ENCODE results near the gene RMDN2. TPM values are rescaled to one million over a fixed set of nuclear protein-coding genes. Genes with fewer than 3 reads are reported as not detected.

RMDN2 gene
- polyA plus RNA-seq, 1 donor (not counting 4 experiments of a cell fraction or from before 2014, with no cell fraction given): 9.3 TPM

- no peak overlapping the region for H3K4me2 ChIP-seq (ENCODE audit: control insufficient read depth, extremely low read depth, insufficient read depth, low read depth, low read length)
- no peak overlapping the region for H3K4me3 ChIP-seq (ENCODE audit: control insufficient read depth in 2 of 3, extremely low read depth in 1 of 3, insufficient read depth in 2 of 3, low read depth in 1 of 3, low read length in 3 of 3)
- no peak for FAIRE-seq
- no peak overlapping the region for H3K9ac ChIP-seq (ENCODE audit: control insufficient read depth, extremely low read depth, insufficient read depth, low read length)
- no peak overlapping the region for H2AFZ ChIP-seq (ENCODE audit: control insufficient read depth, low read length)
- no peaks in the 10 kb centered on the region for H4K20me1 ChIP-seq (ENCODE audit: control insufficient read depth, extremely low read depth, insufficient read depth, low read length)
- no peaks in the 10 kb centered on the region for H3K79me2 ChIP-seq (ENCODE audit: control insufficient read depth, insufficient read depth, low read length)
- dilution Hi-C loops (cut with MboI; ENCODE audit: extremely low pct_ligation_motif_present, low sequenced_read_pairs): no loop called here
- no peaks in the 10 kb centered on the region for H3K9me1 ChIP-seq (ENCODE audit: control insufficient read depth, extremely low read depth, insufficient read depth, low read length)
- H3K27me3 ChIP-seq (ENCODE audit: control insufficient read depth, extremely low read depth, insufficient read depth, low read length): no peaks in the 10 kb centered on the region
- H3K4me1 ChIP-seq (ENCODE audit: control insufficient read depth, extremely low read depth, insufficient read depth, low read length): peaks cover 3% of the 10 kb centered on the region
- DNase-seq (ENCODE audit: low read depth, low spot score): no peak
- H3K27ac ChIP-seq (ENCODE audit: control insufficient read depth, insufficient read depth, low read length): no peak overlapping the region
- no peaks in the 10 kb centered on the region for H3K9me3 ChIP-seq (ENCODE audit: control insufficient read depth, low read depth, low read length)
- no peak for TF ChIP-seq CTCF (optimal IDR thresholded peaks at IDR 0.05 in 1 of 3, IDR thresholded peaks at IDR 0.05 in 1 of 3, conservative IDR thresholded peaks at IDR 0.05 in 1 of 3; ENCODE audit: extremely low read depth in 1 of 3, insufficient read depth in 2 of 3, low read length in 3 of 3)
- no peak for TF ChIP-seq EZH2 (IDR thresholded peaks at IDR 0.05; ENCODE audit: low read length)
- no peaks in the 10 kb centered on the region for H3K36me3 ChIP-seq (ENCODE audit: control insufficient read depth in 2 of 2, extremely low read depth in 1 of 2, insufficient read depth in 2 of 2, low read length in 2 of 2)
Measured at GRCh38 chr2:37902991-37903390, 22.1 kb upstream of the RMDN2 start.

- Histone ChIP-seq H3K27ac (ENCODE audit: control insufficient read depth, insufficient read depth, low read length) (no peak overlapping the region), H3K4me2 (ENCODE audit: control insufficient read depth, extremely low read depth, insufficient read depth, low read depth, low read length) (no peak overlapping the region), H3K9me3 (ENCODE audit: control insufficient read depth, low read depth, low read length) (no peaks in the 10 kb centered on the region), H3K27me3 (ENCODE audit: control insufficient read depth, extremely low read depth, insufficient read depth, low read length) (no peaks in the 10 kb centered on the region), H3K36me3 (ENCODE audit: control insufficient read depth in 2 of 2, extremely low read depth in 1 of 2, insufficient read depth in 2 of 2, low read length in 2 of 2) (no peaks in the 10 kb centered on the region), H3K79me2 (ENCODE audit: control insufficient read depth, insufficient read depth, low read length) (no peaks in the 10 kb centered on the region), H3K9ac (ENCODE audit: control insufficient read depth, extremely low read depth, insufficient read depth, low read length) (no peak overlapping the region), H2AFZ (ENCODE audit: control insufficient read depth, low read length) (no peak overlapping the region), H3K4me1 (ENCODE audit: control insufficient read depth, extremely low read depth, insufficient read depth, low read length) (peaks cover 10% of the 10 kb centered on the region), H3K9me1 (ENCODE audit: control insufficient read depth, extremely low read depth, insufficient read depth, low read length) (no peaks in the 10 kb centered on the region), H3K4me3 (ENCODE audit: control insufficient read depth in 2 of 3, extremely low read depth in 1 of 3, insufficient read depth in 2 of 3, low read depth in 1 of 3, low read length in 3 of 3) (no peak overlapping the region), H4K20me1 (ENCODE audit: control insufficient read depth, extremely low read depth, insufficient read depth, low read length) (no peaks in the 10 kb centered on the region)
- no peak for FAIRE-seq
- no peak for TF ChIP-seq CTCF (optimal IDR thresholded peaks at IDR 0.05 in 1 of 3, IDR thresholded peaks at IDR 0.05 in 1 of 3, conservative IDR thresholded peaks at IDR 0.05 in 1 of 3; ENCODE audit: extremely low read depth in 1 of 3, insufficient read depth in 2 of 3, low read length in 3 of 3)
- TF ChIP-seq EZH2 (IDR thresholded peaks at IDR 0.05; ENCODE audit: low read length): no peak
- DNase-seq (ENCODE audit: low read depth, low spot score): no peak
- dilution Hi-C loops (cut with MboI; ENCODE audit: extremely low pct_ligation_motif_present, low sequenced_read_pairs): no loop called here
Measured at GRCh38 chr2:37904425-37904824, 20.7 kb upstream of the RMDN2 start.

Measured in keratinocyte (primary cell).